HG03521 (cell line): ENCODE measurements around the gene CACNA2D1.

Experiments used
- ATAC-seq: cut with Tn5 transposase; IDR thresholded peaks from one replicate; pipeline ENCODE4 v1.9.1; 2021; ENCODE audit warnings: mild to moderate bottlenecking, moderate library complexity; ENCODE audit not compliant: unreplicated experiment

The CACNA2D1 gene

DNA sequence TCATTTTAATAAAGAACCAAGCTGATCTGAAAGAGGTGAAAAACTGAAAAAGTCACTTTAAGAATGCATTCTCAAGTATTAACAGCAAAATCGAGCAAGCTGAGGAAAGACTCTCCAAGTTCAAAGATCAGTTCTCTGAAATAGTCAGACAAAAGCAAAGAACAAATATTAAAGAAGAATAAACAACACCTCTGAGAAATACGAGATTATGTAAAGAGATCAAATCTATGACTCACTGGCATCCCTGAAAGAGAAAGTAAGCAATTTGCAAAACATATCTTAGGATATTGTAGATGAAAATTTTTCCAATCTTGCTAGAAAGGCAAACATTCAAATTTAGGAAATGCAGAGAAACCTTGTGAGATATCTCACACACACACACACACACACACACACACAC, 535.4 kb downstream of the CACNA2D1 start:
- ATAC-seq = no peak

DNA sequence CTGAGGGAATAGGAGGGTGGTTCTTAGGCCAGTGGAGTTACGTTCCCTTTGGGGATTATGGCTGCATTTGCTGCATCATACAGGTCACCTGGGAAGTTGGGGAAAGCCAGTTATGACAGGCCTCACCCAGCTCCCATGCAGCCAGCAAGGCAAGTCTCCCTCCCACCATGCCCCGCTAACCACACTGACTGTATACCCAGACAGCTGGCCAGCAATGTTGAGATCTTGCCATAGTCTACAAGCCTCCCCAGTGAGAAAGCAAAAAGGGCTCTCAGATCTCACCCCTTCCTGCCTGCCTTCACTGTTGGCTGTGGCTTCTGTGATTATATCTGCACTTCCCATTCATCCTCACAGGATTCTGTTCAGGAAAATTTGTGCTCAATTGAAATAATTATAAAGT, 540.5 kb downstream of the CACNA2D1 start:
- ATAC-seq = peak; percentile 10

DNA sequence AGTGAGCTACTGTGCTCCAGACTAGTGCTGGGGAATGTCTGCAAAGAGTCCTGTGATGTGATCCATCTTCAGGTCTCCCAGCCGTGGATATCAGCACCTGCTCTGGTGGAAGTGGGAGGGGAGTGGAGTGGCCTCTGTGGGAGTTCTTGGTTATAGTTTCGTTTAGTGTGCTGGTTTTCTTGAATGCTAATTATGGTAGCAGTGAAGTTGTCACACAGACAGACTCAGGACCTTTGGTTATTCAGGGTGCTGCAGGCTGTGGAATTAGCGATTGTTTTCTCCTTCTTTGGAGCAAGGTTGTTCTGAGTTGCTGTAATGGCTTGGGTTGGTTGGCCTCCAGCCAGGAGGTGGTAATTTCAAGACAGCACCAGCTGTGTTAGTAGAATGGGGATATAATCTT, 541.0 kb downstream of the CACNA2D1 start:
- ATAC-seq = peak; percentile 67
